Neural progenitor cell (in vitro differentiated cells): ENCODE measurements around the gene GLIPR1L1. TPM values are rescaled to one million over a fixed set of nuclear protein-coding genes. Genes with fewer than 3 reads are reported as not detected.
"Not testable (repeated sequence)": the region's sequence is repeated elsewhere in the genome, so short reads cannot be mapped to it uniquely, and the experiment has no call there.

ENCODE experiments used
- DNase-seq: peaks from one replicate; pipeline ENCODE4 v3.0.0-alpha.2; 2016; ENCODE audit warnings: low spot score
- H2AFZ ChIP-seq: fragments of 200-600 bp; sonication (generic); replicated peaks from 2 replicates; pipeline ENCODE4 v1.6.1; 2016; ENCODE audit warnings: antibody characterized with exemption
- H3F3A ChIP-seq: fragments of 200-600 bp; sonication (generic); 2 replicates; pipeline ENCODE4 v1.6.1; 2016; ENCODE audit warnings: antibody characterized with exemption, low read depth
- H3K27ac ChIP-seq: fragments of 200-600 bp; sonication (generic); 2 replicates; pipeline ENCODE4 v1.5.1; 2016; ENCODE audit warnings: mild to moderate bottlenecking
- H3K27me3 ChIP-seq: fragments of 200-600 bp; sonication (generic); 2 replicates; pipeline ENCODE4 v1.6.1; 2016; ENCODE audit warnings: mild to moderate bottlenecking, moderate library complexity
- H3K36me3 ChIP-seq: fragments of 200-600 bp; sonication (generic); 2 replicates; pipeline ENCODE4 v1.5.1; 2016
- H3K4me1 ChIP-seq: fragments of 200-600 bp; sonication (generic); 2 replicates; pipeline ENCODE4 v1.6.1; 2016; ENCODE audit warnings: mixed run types
- H3K4me2 ChIP-seq: fragments of 200-600 bp; sonication (generic); 2 replicates; pipeline ENCODE4 v1.6.1; 2016
- H3K4me3 ChIP-seq: fragments of 200-600 bp; sonication (generic); 2 replicates; pipeline ENCODE4 v1.5.1; 2016
- H3K79me2 ChIP-seq: fragments of 200-600 bp; sonication (generic); 2 replicates; pipeline ENCODE4 v1.6.1; 2016; ENCODE audit warnings: low read depth
- H3K9ac ChIP-seq: fragments of 200-600 bp; sonication (generic); 2 replicates; pipeline ENCODE4 v1.6.1; 2016
- H3K9me3 ChIP-seq: fragments of 200-600 bp; sonication (generic); 2 replicates; pipeline ENCODE4 v1.5.1; 2016; ENCODE audit warnings: low read depth
- H4K20me1 ChIP-seq: fragments of 200-600 bp; sonication (generic); 2 replicates; pipeline ENCODE4 v1.6.1; 2016; ENCODE audit warnings: low read depth
- H3K27ac Mint-ChIP-seq: 3 replicates; pipeline ENCODE4 v1.8.0; 2021; ENCODE audit warnings: mixed read lengths
- H3K27me3 Mint-ChIP-seq: 2 replicates; pipeline ENCODE4 v1.8.0; 2022; ENCODE audit warnings: low read depth, mild to moderate bottlenecking, inconsistent platforms, moderate library complexity, mixed read lengths; ENCODE audit not compliant: insufficient read depth
- H3K36me3 Mint-ChIP-seq: 3 replicates; pipeline ENCODE4 v1.8.0; 2021; ENCODE audit warnings: mixed read lengths
- H3K4me1 Mint-ChIP-seq: 3 replicates; pipeline ENCODE4 v1.8.0; 2021; ENCODE audit warnings: mixed read lengths
- H3K4me3 Mint-ChIP-seq: 3 replicates; pipeline ENCODE4 v1.8.0; 2021; ENCODE audit warnings: mild to moderate bottlenecking, moderate library complexity, mixed read lengths
- H3K9me3 Mint-ChIP-seq: 3 replicates; pipeline ENCODE4 v1.8.0; 2020; ENCODE audit warnings: mixed read lengths
- CTCF ChIP-seq: fragments of 200-600 bp; sonication (generic); IDR thresholded peaks from 2 replicates; pipeline ENCODE4 v1.5.1; 2017; ENCODE audit warnings: antibody characterized with exemption, mild to moderate bottlenecking
- EZH2 ChIP-seq: fragments of 200-600 bp; sonication (generic); IDR thresholded peaks from 2 replicates; pipeline ENCODE4 v1.6.1; 2017; ENCODE audit warnings: antibody characterized with exemption, mild to moderate bottlenecking, moderate library complexity
- EZH2phosphoT487 ChIP-seq: fragments of 200-600 bp; sonication (generic); IDR thresholded peaks from 2 replicates; pipeline ENCODE4 v1.6.1; 2017; ENCODE audit warnings: antibody characterized with exemption
- total RNA-seq: library from RNA; depleted of rRNA; stranded (reverse); fragments of >200 nt; gene quantifications from 2 replicates; pipeline ENCODE4 v1.2.3, GENCODE V29; 2015; ENCODE audit warnings: low replicate concordance

The GLIPR1L1 gene
- total RNA-seq, 1 donor from 2014 or later: not detected

- no peaks in the 10 kb centered on the region for H3K36me3 ChIP-seq
- peak within 1 kb of the TSS; percentile 66 for H3K27ac ChIP-seq
- peak within 1 kb of the TSS; percentile 82 for H3K4me2 ChIP-seq
- peak within 1 kb of the TSS; percentile 93 for H2AFZ ChIP-seq
- Mint-ChIP-seq H3K27me3 (peaks cover 10% of the 10 kb centered on the region), H3K4me3 (peak within 1 kb of the TSS; percentile 88), H3K9me3 (no peaks in the 10 kb centered on the region), H3K36me3 (no peaks in the 10 kb centered on the region), H3K27ac (peak within 1 kb of the TSS; percentile 89), H3K4me1 (peaks cover 36% of the 10 kb centered on the region)
- no peaks in the 10 kb centered on the region for H3K79me2 ChIP-seq
- peak within 1 kb of the TSS; percentile 59 for H3K4me3 ChIP-seq
- H3K27me3 ChIP-seq: no peaks in the 10 kb centered on the region
- DNase-seq: peak; percentile 94
- no peak within 1 kb of the TSS for H3K9ac ChIP-seq
- H3F3A ChIP-seq: peaks cover 17% of the 10 kb centered on the region
- no peaks in the 10 kb centered on the region for H3K9me3 ChIP-seq
- TF ChIP-seq CTCF: no peak
- no peak for TF ChIP-seq EZH2phosphoT487
- TF ChIP-seq EZH2: no peak
- H4K20me1 ChIP-seq: peaks cover 3% of the 10 kb centered on the region
- peaks cover 6% of the 10 kb centered on the region for H3K4me1 ChIP-seq
Measured at GRCh38 chr12:75329918-75330826, 4.3 kb upstream of the GLIPR1L1 start, which contains the start of gene CAPS2. CAPS2 (minus strand) TSS chr12:75330324; CDS start chr12:75326498, 3,826 bp downstream.

- Mint-ChIP-seq H3K27me3 (peaks cover 8% of the 10 kb centered on the region), H3K4me1 (peaks cover 12% of the 10 kb centered on the region), H3K36me3 (no peaks in the 10 kb centered on the region), H3K4me3 (no peak overlapping the region), H3K9me3 (peaks cover 7% of the 10 kb centered on the region), H3K27ac (no peak overlapping the region)
- no peak for DNase-seq
- Histone ChIP-seq H2AFZ (no peak overlapping the region), H3K9me3 (no peaks in the 10 kb centered on the region), H3K36me3 (no peaks in the 10 kb centered on the region), H3K4me3 (no peak overlapping the region), H3K27me3 (no peaks in the 10 kb centered on the region), H3K79me2 (no peaks in the 10 kb centered on the region), H3K27ac (no peak overlapping the region), H3K4me2 (no peak overlapping the region), H4K20me1 (no peaks in the 10 kb centered on the region), H3F3A (no peaks in the 10 kb centered on the region), H3K4me1 (no peaks in the 10 kb centered on the region), H3K9ac (no peak overlapping the region)
- TF ChIP-seq CTCF: no peak
- no peak for TF ChIP-seq EZH2phosphoT487
- TF ChIP-seq EZH2: no peak
Measured at GRCh38 chr12:75337905-75338304, 3.4 kb downstream of the GLIPR1L1 start.

- Histone ChIP-seq H3K79me2 (no peaks in the 10 kb centered on the region), H3K9ac (no peak overlapping the region), H3K4me1 (no peaks in the 10 kb centered on the region), H3K27ac (no peak overlapping the region), H3K9me3 (no peaks in the 10 kb centered on the region), H4K20me1 (no peaks in the 10 kb centered on the region), H3K4me2 (no peak overlapping the region), H3F3A (no peaks in the 10 kb centered on the region), H3K36me3 (no peaks in the 10 kb centered on the region), H2AFZ (no peak overlapping the region), H3K27me3 (no peaks in the 10 kb centered on the region), H3K4me3 (no peak overlapping the region)
- H3K36me3 Mint-ChIP-seq: no peaks in the 10 kb centered on the region
- peaks cover 4% of the 10 kb centered on the region for H3K27me3 Mint-ChIP-seq
- H3K9me3 Mint-ChIP-seq: peaks cover 7% of the 10 kb centered on the region
- no peak overlapping the region for H3K4me3 Mint-ChIP-seq
- H3K27ac Mint-ChIP-seq: no peak overlapping the region
- no peaks in the 10 kb centered on the region for H3K4me1 Mint-ChIP-seq
- TF ChIP-seq EZH2: no peak
- DNase-seq: no peak
Measured at GRCh38 chr12:75341873-75342272, 7.4 kb downstream of the GLIPR1L1 start.

DNA sequence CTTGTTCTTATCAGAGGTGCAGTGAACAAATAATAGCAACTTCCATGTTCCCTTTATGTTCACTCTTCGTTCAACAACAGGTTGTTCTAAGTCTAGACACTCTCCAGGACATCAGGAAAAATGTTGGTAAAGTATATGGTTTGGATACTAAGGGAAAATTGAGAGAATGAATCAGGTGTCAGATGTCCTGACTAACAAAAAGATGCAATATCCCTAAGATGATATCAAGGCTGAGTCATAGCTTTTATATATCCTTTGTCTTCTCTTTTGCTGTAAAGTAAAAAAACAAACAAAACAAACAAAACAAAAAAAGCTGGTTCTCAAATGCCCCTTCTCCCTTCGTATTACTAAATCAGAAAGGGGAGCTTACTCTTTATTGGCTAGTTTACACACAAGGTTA lies 11.1 kb downstream of the GLIPR1L1 start:
- no peak overlapping the region for H3K27ac ChIP-seq
- Mint-ChIP-seq H3K27ac (no peak overlapping the region), H3K9me3 (no peaks in the 10 kb centered on the region), H3K4me3 (no peak overlapping the region), H3K36me3 (no peaks in the 10 kb centered on the region), H3K4me1 (no peaks in the 10 kb centered on the region), H3K27me3 (peaks cover 2% of the 10 kb centered on the region)
- H3K79me2 ChIP-seq: no peaks in the 10 kb centered on the region
- H3K4me2 ChIP-seq: no peak overlapping the region
- no peaks in the 10 kb centered on the region for H3K36me3 ChIP-seq
- H3K4me1 ChIP-seq: no peaks in the 10 kb centered on the region
- no peaks in the 10 kb centered on the region for H3F3A ChIP-seq
- no peak for DNase-seq
- no peaks in the 10 kb centered on the region for H3K9me3 ChIP-seq
- H3K4me3 ChIP-seq: no peak overlapping the region
- TF ChIP-seq EZH2 (no peak), EZH2phosphoT487 (no peak), CTCF (no peak)
- H4K20me1 ChIP-seq: no peaks in the 10 kb centered on the region
- no peaks in the 10 kb centered on the region for H3K27me3 ChIP-seq
- H2AFZ ChIP-seq: no peak overlapping the region
- H3K9ac ChIP-seq: no peak overlapping the region

DNA sequence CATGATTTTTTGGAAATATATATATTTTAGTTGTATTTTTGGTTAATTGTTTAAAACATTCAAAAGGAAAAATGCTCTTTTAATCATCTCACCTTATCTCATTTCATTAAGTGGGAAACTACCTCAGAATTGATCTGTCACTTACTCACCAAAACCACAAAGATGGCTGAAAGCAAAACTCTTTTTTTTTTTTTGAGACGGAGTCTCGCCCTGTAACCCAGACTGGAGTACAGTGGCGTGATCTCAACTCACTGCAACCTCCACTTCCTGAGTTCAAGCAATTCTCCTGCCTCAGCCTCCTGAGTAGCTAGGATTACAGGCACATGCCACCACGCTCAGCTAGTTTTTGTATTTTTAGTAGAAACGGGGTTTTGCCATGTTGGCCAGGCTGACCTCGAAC lies 11.7 kb downstream of the GLIPR1L1 start:
- H3K27ac ChIP-seq, H4K20me1 ChIP-seq, H3K36me3 Mint-ChIP-seq, H3K27me3 Mint-ChIP-seq, H3K4me2 ChIP-seq, H3K27me3 ChIP-seq, H3K27ac Mint-ChIP-seq, H3K9me3 ChIP-seq, H3K4me1 Mint-ChIP-seq, H3K4me3 ChIP-seq, H3K9ac ChIP-seq, H3K4me3 Mint-ChIP-seq, H3K4me1 ChIP-seq, H3K79me2 ChIP-seq, DNase-seq, H3F3A ChIP-seq, H3K9me3 Mint-ChIP-seq, H2AFZ ChIP-seq, H3K36me3 ChIP-seq: not testable (repeated sequence)
